Left lobe of liver (tissue), 2 donors: Measurements from ENCODE around the gene ITGA2. TPM values are rescaled to one million over a fixed set of nuclear protein-coding genes. Genes with fewer than 3 reads are reported as not detected.

Experiments
- ATAC-seq: fragments of 200-7000 bp; cut with Tn5 transposase; one replicate; pipeline ENCODE4 v1.9.1; 2020; ENCODE audit warnings: mild to moderate bottlenecking, moderate library complexity
- DNase-seq: peaks from one replicate; pipeline ENCODE4 v3.0.0-alpha.2; 2020; ENCODE audit warnings: low spot score
- total RNA-seq: library from RNA; stranded (reverse); gene quantifications from one replicate; pipeline ENCODE4 v1.2.1, GENCODE V29; 2021
- donor health status: DM: no; HTN: no; CAD: no; lungs with moderate emphysema.
- donor health status: DM: no; HTN: yes; CAD: no.

Gene ITGA2
- total RNA-seq, 1 donor from 2014 or later: 0.30 TPM

GRCh38 chr5:53048248-53048647 is 59.1 kb downstream of the ITGA2 start:
- no peak for ATAC-seq
- no peak for DNase-seq

GRCh38 chr5:53052499-53052898 is 63.3 kb downstream of the ITGA2 start:
- DNase-seq: no peak
- ATAC-seq: no peak

- DNase-seq (no peak), ATAC-seq (no peak)
Measured at GRCh38 chr5:53053364-53053763, 64.2 kb downstream of the ITGA2 start.

GRCh38 chr5:53055365-53055764 is 66.2 kb downstream of the ITGA2 start:
- DNase-seq (no peak), ATAC-seq (no peak)

GRCh38 chr5:53059281-53059680 is 70.1 kb downstream of the ITGA2 start:
- ATAC-seq (no peak), DNase-seq (no peak)

- ATAC-seq (no peak), DNase-seq (no peak)
Measured at GRCh38 chr5:53063176-53063575, 74.0 kb downstream of the ITGA2 start.

GRCh38 chr5:53063791-53064190 is 74.6 kb downstream of the ITGA2 start:
- no peak for ATAC-seq
- DNase-seq: no peak

GRCh38 chr5:53066088-53066487 is 76.9 kb downstream of the ITGA2 start:
- ATAC-seq: no peak
- no peak for DNase-seq

GRCh38 chr5:53067641-53068040 is 78.5 kb downstream of the ITGA2 start:
- no peak for DNase-seq
- ATAC-seq: no peak

GRCh38 chr5:53068291-53068836 is 79.2 kb downstream of the ITGA2 start:
- DNase-seq (no peak), ATAC-seq (no peak)

- DNase-seq: no peak
- no peak for ATAC-seq
Measured at GRCh38 chr5:53069626-53070025, 80.5 kb downstream of the ITGA2 start.

- ATAC-seq (no peak), DNase-seq (no peak)
Measured at GRCh38 chr5:53071298-53071697, 82.1 kb downstream of the ITGA2 start.

GRCh38 chr5:53071738-53072137 is 82.6 kb downstream of the ITGA2 start:
- no peak for DNase-seq

GRCh38 chr5:53073348-53073747 is 84.2 kb downstream of the ITGA2 start:
- no peak for DNase-seq
- ATAC-seq: no peak

More at GRCh38 chr5:53071738-53072137, 82.6 kb downstream of the ITGA2 start:
- no peak for ATAC-seq

- ATAC-seq: peak; percentile 79
- DNase-seq: no peak
Measured at GRCh38 chr5:53076014-53076583, 86.9 kb downstream of the ITGA2 start.

GRCh38 chr5:53080271-53080670 is 91.1 kb downstream of the ITGA2 start:
- DNase-seq: no peak
- no peak for ATAC-seq

- DNase-seq (no peak), ATAC-seq (no peak)
Measured at GRCh38 chr5:53083927-53084326, 94.8 kb downstream of the ITGA2 start.

- DNase-seq (no peak), ATAC-seq (no peak)
Measured at GRCh38 chr5:53084546-53085255, 95.5 kb downstream of the ITGA2 start.

GRCh38 chr5:53087171-53087570 is 98.0 kb downstream of the ITGA2 start:
- no peak for ATAC-seq
- DNase-seq: no peak

- ATAC-seq: no peak
- DNase-seq: no peak
Measured at GRCh38 chr5:53087621-53088121, 98.5 kb downstream of the ITGA2 start.

- no peak for ATAC-seq
- DNase-seq: no peak
Measured at GRCh38 chr5:53089481-53089991, 100.4 kb downstream of the ITGA2 start.

GRCh38 chr5:53090229-53090628 is 101.1 kb downstream of the ITGA2 start:
- DNase-seq: no peak
- ATAC-seq: no peak
